Embryonic facial prominence (tissue), 1 donor: ENCODE measurements around the gene SIK3.

Source experiments
- DNase-seq: peaks from one replicate; pipeline ENCODE4 v3.0.0-alpha.2; 2016; ENCODE audit errors: extremely low spot score

The SIK3 gene

DNA sequence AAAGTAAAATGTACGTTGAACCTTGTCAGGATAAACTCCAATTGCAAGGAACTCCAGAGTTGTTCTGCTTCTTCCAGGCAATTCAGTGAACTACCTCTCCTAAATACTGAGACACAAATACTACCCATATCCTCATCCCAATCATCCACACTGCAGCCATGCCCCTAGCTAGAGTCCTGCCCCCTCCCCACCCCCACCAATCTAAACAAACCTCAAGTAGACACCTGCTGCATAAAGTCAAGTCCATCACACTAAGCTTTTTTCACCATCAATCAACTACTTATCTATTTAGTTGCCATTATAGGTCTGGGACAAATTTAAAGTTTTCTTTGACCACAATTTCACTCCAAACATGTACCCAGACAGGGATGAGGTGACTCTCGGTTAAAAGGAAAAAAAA is 167.6 kb downstream of the SIK3 start:
- no peak for DNase-seq

- no peak for DNase-seq
Measured at GRCh38 chr11:116930177-116930576, 168.1 kb downstream of the SIK3 start.

DNA sequence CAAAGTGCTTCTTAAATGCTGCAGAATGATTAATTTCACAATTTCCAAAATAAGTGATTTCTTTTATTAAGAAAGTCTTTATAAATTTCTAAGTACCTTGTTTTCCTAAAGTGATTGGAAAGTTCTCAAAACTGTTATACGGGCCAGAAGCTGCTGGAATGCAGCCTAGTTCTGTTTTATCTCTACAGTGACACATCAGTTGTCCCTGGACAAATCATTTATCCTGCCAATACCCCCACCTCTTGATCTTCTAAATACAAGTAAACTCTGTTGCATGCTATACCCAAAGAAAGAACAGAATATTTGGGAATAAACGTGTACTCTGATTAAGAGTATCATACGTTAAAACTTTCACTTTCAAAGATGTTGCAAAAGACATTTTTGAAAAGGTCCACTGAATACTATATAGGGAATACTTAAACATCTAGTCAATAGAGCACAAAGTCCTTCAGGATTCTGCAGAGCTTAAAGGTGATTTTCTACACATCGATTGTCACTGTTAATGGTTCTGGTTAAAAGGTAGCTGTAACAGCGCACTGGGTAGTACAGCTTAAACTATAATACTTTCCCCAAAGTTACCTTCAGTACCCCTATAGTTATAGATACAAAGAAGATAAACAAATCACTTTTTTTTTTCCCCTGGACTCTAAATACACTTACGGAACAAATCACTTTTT is 168.7 kb downstream of the SIK3 start:
- no peak for DNase-seq

DNA sequence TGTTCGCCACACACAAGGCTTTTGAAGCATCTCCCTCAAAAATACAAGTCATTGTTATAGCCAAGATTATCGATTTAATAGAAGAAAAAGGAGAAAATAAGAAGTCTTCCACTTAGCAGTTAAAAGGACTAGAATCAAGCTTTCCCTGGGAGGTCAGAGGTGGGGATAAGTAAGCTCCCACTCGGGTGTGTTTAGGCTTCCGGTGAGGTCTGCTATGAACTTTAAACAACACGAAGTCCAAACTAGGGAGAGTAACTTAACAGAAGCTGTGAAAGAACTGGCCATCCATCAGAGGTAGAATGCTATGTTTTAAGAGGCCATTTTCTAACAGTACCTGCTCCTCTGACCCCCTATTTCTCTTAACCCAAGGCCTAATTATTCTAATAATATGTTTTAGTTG is 169.4 kb downstream of the SIK3 start:
- DNase-seq = no peak

- no peak for DNase-seq
Measured at GRCh38 chr11:116928102-116928777, 170.0 kb downstream of the SIK3 start.

- no peak for DNase-seq
Measured at GRCh38 chr11:116927163-116927974, 170.9 kb downstream of the SIK3 start.

GRCh38 chr11:116925050-116925449 is 173.2 kb downstream of the SIK3 start:
- no peak for DNase-seq

DNA sequence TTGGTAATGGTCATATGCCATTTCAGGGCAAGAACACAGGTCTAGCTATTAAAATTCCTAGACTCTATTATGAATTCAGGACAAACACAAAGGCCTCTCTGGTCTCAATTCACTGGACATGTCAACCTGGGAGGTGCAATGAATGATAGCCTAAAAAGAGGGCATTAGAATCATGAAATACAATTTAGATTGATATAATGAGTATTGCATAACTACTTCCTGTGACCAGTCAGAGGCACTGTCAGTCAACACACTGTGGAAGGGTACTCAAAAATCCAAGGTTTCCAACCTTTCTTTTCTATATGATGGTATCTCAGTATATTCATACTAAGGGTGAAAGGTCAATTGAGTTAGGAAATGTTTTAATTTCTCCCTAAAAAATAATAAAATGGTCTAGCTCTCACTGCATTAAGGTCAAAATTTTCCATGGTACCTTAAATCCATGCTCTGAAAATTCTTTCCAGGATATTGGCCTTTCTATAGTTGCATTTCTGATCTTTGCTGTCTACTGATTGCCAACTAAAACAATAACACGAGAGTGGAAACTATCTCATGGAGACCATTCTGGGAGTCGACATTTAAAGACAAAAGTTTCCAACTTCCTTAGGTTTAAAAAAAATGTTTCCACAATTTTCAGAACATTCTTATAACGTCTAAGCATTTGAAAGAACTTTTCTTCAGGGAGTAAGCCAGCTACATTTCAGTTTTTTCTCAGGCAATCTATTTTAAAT is 179.1 kb downstream of the SIK3 start:
- DNase-seq = no peak

- no peak for DNase-seq
Measured at GRCh38 chr11:116917632-116918031, 180.6 kb downstream of the SIK3 start.

DNA sequence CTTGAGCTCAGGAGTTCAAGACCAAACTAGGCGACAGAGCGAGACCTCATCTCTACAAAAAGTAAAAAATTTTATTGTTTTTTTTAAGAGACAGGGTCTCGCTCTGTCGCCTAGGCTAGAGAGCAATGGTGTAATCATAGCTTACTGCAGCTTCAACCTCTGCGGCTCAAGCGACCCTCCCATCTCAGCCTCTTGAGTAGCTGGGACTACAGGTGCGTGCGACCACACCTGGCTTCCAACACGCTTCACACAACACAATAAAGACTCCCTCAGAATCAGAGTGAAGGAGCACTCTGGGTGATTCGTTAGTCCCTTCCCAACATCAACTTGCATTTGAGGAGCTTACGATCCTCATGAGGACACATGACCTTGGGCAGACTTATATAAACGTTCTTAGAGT is 181.3 kb downstream of the SIK3 start:
- no peak for DNase-seq

DNA sequence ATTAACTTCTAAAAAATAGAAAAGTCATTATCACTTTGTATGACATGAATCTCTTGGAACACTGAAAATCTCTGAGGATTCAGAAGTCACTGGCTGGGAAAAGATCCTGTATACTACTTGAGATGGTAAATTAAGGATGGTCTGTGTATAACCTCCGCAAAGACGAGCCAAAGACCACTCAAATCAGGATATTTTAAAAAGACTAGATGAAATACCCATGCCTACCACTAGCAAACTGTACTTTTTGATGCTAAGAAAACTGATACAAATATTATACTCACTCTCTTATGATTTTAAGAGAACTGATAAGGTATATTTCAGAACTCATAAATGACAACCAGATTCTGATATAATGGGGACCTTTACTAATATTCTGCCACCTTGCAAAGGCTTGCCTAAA is 182.2 kb downstream of the SIK3 start:
- DNase-seq = no peak

GRCh38 chr11:116913000-116913399 is 185.2 kb downstream of the SIK3 start:
- no peak for DNase-seq

GRCh38 chr11:116911976-116912734 is 186.1 kb downstream of the SIK3 start:
- no peak for DNase-seq

DNA sequence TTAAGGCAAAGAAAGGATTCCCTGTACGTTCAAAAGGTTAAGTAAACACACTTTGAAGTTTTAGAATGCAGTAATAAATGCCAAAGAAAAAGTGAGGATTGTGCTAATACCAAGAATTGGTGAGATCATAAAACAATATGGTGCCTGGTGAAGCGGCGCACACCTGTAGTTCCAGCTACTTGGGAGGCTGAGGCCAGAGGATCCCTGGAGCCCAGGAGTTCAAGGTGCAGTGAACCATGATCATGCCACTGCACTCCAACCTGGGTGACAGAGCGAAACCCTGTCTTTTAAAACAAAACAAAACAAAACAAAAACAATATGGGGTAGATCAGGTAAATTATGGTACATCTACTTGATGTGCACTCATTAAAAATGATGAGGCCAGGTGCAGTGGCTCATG is 187.4 kb downstream of the SIK3 start:
- no peak for DNase-seq

DNA sequence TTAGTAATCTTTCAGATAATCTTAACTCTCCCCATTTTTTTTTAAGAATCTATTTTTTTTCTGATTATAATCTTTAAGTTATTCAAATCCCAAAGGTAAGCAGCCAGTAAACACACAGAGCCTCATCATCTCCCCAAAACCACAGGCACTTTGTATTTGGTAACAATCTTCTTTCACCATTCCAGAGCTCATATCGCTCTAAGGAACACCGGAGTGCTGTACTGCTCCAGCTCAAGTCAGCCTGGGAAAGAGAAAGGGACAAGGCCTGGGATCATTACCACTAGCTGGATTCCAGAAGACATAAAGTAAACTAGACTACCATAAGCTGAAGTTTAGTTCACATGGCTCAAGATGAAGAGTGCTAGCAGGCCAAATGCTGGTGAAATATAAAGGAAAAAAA is 187.8 kb downstream of the SIK3 start:
- DNase-seq = no peak

- no peak for DNase-seq
Measured at GRCh38 chr11:116909245-116909644, 189.0 kb downstream of the SIK3 start.

GRCh38 chr11:116906479-116906878 is 191.7 kb downstream of the SIK3 start:
- no peak for DNase-seq

GRCh38 chr11:116903090-116903489 is 195.1 kb downstream of the SIK3 start:
- no peak for DNase-seq

GRCh38 chr11:116901964-116902688 is 196.1 kb downstream of the SIK3 start:
- DNase-seq = no peak

- DNase-seq = no peak
Measured at GRCh38 chr11:116901211-116901610, 197.0 kb downstream of the SIK3 start.

DNA sequence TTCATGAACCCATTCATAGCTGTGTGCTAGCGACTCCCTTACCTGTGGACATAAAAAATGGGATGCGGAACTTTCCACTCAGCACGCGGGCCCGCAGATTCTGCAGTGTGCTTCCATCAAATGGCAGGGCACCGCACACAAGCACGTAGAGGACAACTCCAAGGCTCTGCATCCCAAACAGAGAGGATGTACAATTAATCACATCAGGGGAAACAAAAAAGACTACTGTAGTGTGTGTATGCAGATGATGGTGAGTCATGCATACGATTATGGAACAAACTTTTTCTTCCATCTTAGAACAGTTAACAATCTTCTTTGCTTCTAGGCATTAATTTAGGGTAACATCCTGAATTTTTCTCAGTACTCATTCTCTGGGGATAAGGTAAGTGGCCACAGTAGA is 202.0 kb downstream of the SIK3 start:
- no peak for DNase-seq
